K562 (cell line): ENCODE measurements around the gene FBXW7. TPM values are rescaled to one million over a fixed set of nuclear protein-coding genes. Genes with fewer than 3 reads are reported as not detected.
A peak's percentile ranks its signal among the peaks of the same experiment; 100 is the strongest.

ENCODE experiments used
- ATAC-seq: fragments of 200-7000 bp; cut with Tn5 transposase; 3 replicates; pipeline ENCODE4 v1.9.1; 2020; ENCODE audit warnings: moderate library complexity
- BruUV-seq: library from RNA; stranded (reverse); fragments of 400-500 nt; replicated peaks from 2 replicates; lab custom pipeline; 2021; lab: Mats Ljungman, UMichigan
- CTCF ChIA-PET: fragments of 300-600 bp; formaldehyde crosslinking; extraction: SDS; loops from one replicate; lab custom pipeline; 2021; ENCODE audit warnings: low intra/inter-chr PET ratio; lab: Yijun Ruan, JAX
- POLR2A ChIA-PET: fragments of 300-600, 350-650 bp; sonication (Branson Sonifier 250); formaldehyde crosslinking; extraction: SDS; loops from one replicate; lab custom pipeline; 2021; ENCODE audit warnings: antibody characterized with exemption, inconsistent platforms; lab: Yijun Ruan, JAX
- DNase-seq, 4 experiments: peaks; one replicate each; pipeline versions ENCODE4 v3.0.0 to v3.0.0-alpha.2; 2011 to 2018; ENCODE audit warnings: low spot score in 3 of 4, mixed read lengths in 3 of 4; ENCODE audit errors: extremely low read depth in 1 of 4
- FAIRE-seq: peaks from 2 replicates; lab custom pipeline; 2011; peaks lifted over from hg19 to GRCh38; lab: Jason Lieb, UNC
- H2AFZ ChIP-seq: 2 replicates; pipeline ENCODE4 v1.6.0; 2011; ENCODE audit warnings: low read depth, low read length, control low read depth, inconsistent platforms
- H3K27ac ChIP-seq: fragments of 200-600 bp; 3 replicates; pipeline ENCODE4 v1.8.0; 2011; ENCODE audit warnings: low read depth, mild to moderate bottlenecking, control low read depth, inconsistent platforms, low read length, moderate library complexity, mixed read lengths; ENCODE audit errors: extremely low read depth
- H3K27me3 ChIP-seq, 2 experiments: fragments of 300-600 bp in 1 of 2; 2 replicates in 1 of 2; 3 replicates in 1 of 2; pipeline versions ENCODE4 v1.6.0 to v1.8.0; 2011; ENCODE audit warnings: inconsistent platforms in 2 of 2, low read length in 2 of 2, mild to moderate bottlenecking in 1 of 2, mixed read lengths in 1 of 2, moderate library complexity in 1 of 2; ENCODE audit not compliant: control insufficient read depth in 2 of 2, insufficient read depth in 2 of 2
- H3K36me3 ChIP-seq: fragments of 300-600 bp; 3 replicates; pipeline ENCODE4 v1.8.0; 2011; ENCODE audit warnings: mild to moderate bottlenecking, low read length, inconsistent platforms; ENCODE audit not compliant: control insufficient read depth, insufficient read depth
- H3K4me1 ChIP-seq, 2 experiments: fragments of 200-600 bp in 1 of 2; replicated peaks in 1 of 2; 2 replicates in 1 of 2; 3 replicates in 1 of 2; pipeline versions ENCODE4 v1.5.1 to v1.8.0; 2011; ENCODE audit warnings: inconsistent platforms in 2 of 2, low read length in 2 of 2, mild to moderate bottlenecking in 1 of 2, mixed read lengths in 1 of 2, moderate library complexity in 1 of 2; ENCODE audit not compliant: control insufficient read depth in 2 of 2, insufficient read depth in 2 of 2
- H3K4me2 ChIP-seq: 2 replicates; pipeline ENCODE4 v1.6.1; 2011; ENCODE audit warnings: low read length, control low read depth, inconsistent platforms, mixed read lengths; ENCODE audit not compliant: insufficient read depth
- H3K4me3 ChIP-seq: fragments of 200-600 bp; sonication (generic), shearing (Covaris generic); 2 replicates; pipeline ENCODE4 v1.5.1; 2016; ENCODE audit warnings: control low read depth, inconsistent platforms
- H3K79me2 ChIP-seq: fragments of 200-600 bp; 3 replicates; pipeline ENCODE4 v1.8.0; 2011; ENCODE audit warnings: low read length, inconsistent platforms; ENCODE audit not compliant: control insufficient read depth, insufficient read depth
- H3K9ac ChIP-seq, 2 experiments: 2 replicates each; pipeline versions ENCODE4 v1.6.0 to v1.6.1; 2011; ENCODE audit warnings: low read depth in 2 of 2, low read length in 2 of 2, control low read depth in 1 of 2, inconsistent platforms in 1 of 2, mild to moderate bottlenecking in 1 of 2, mixed read lengths in 1 of 2; ENCODE audit not compliant: insufficient read depth in 1 of 2
- H3K9me1 ChIP-seq: one replicate; pipeline ENCODE4 v1.6.0; 2011; ENCODE audit warnings: inconsistent platforms, mild to moderate bottlenecking, low read length, moderate library complexity; ENCODE audit not compliant: control insufficient read depth, insufficient read depth
- H3K9me3 ChIP-seq: replicated peaks from 2 replicates; pipeline ENCODE4 v1.5.1; 2011; ENCODE audit warnings: low read depth, low read length, inconsistent platforms; ENCODE audit not compliant: control insufficient read depth, insufficient read depth
- H4K20me1 ChIP-seq: replicated peaks from 2 replicates; pipeline ENCODE4 v1.6.1; 2011; ENCODE audit warnings: low read length, inconsistent platforms, mixed read lengths; ENCODE audit not compliant: control insufficient read depth, insufficient read depth
- CHCHD3 ChIP-seq: fragments of 250-450 bp; sonication (Bioruptor Pico); IDR thresholded peaks from 2 replicates; pipeline ENCODE4 v2.1.2; 2022; ENCODE audit warnings: mild to moderate bottlenecking
- ETV6 ChIP-seq, 3 experiments: fragments of 150-350 bp in 1 of 3; sonication (generic) in 1 of 3; formaldehyde crosslinking in 1 of 3; IDR thresholded peaks; 2 replicates each; pipeline versions ENCODE4 v1.6.1 to v1.8.0; 2014 to 2022; ENCODE audit warnings: borderline replicate concordance in 2 of 3, low read depth in 2 of 3, antibody characterized with exemption in 1 of 3, low read length in 1 of 3, mild to moderate bottlenecking in 1 of 3, missing genetic modification reagents in 1 of 3
- GABPA ChIP-seq: fragments of 200-800 bp; sonication (Bioruptor generic); conservative IDR thresholded peaks from 2 replicates; pipeline ENCODE4 v1.6.1; 2016; ENCODE audit warnings: low read depth, missing genetic modification characterization, missing compliant biosample characterization
- JUN ChIP-seq, 2 experiments: sonication (generic) in 1 of 2; formaldehyde crosslinking in 1 of 2; IDR thresholded peaks; 2 replicates each; pipeline versions ENCODE4 v1.6.1 to v1.8.0; 2012 to 2022; ENCODE audit warnings: borderline replicate concordance in 2 of 2, mild to moderate bottlenecking in 2 of 2, improper control_type of control experiment in 1 of 2, low read depth in 1 of 2, low read length in 1 of 2, missing genetic modification reagents in 1 of 2
- PCBP2 ChIP-seq: fragments of 200-400 bp; formaldehyde crosslinking; IDR thresholded peaks from 2 replicates; pipeline ENCODE4 v1.6.1; 2018; ENCODE audit warnings: low read length, low read depth, mild to moderate bottlenecking, moderate library complexity; ENCODE audit not compliant: poor library complexity, severe bottlenecking
- ZFP1 ChIP-seq: fragments of 450-650 bp; formaldehyde crosslinking; IDR thresholded peaks from 2 replicates; pipeline ENCODE4 v1.4.0; 2020; ENCODE audit warnings: mild to moderate bottlenecking, mixed read lengths
- ZKSCAN1 ChIP-seq: fragments of 150-350 bp; IDR thresholded peaks from 2 replicates; pipeline ENCODE4 v1.6.1; 2016; ENCODE audit warnings: low read depth, low read length
- WGBS: fragments of 100-300 bp; shearing (Covaris generic); methylation state at CpG from one replicate; pipeline ENCODE4 v1.1.6; 2016; ENCODE audit warnings: low coverage, mixed read lengths; ENCODE audit not compliant: insufficient coverage; ENCODE audit errors: missing lambda C conversion rate; 5-methylcytosine and 5-hydroxymethylcytosine counted together
- in situ Hi-C: fragments of 300-500 bp; cut with MboI; formaldehyde crosslinking; loops from 4 replicates; pipeline ENCODE4 v1.15.0; 2018; ENCODE audit warnings: inconsistent platforms, mixed read lengths
- intact Hi-C: fragments of 100-400 bp; cut with micrococcal nuclease; formaldehyde crosslinking; loops from 2 replicates; pipeline ENCODE4 v1.14.2; 2022
- polyA plus RNA-seq, 8 experiments: library from polyadenylated mRNA; depleted of rRNA in 4 of 8; stranded (reverse) in 5 of 8; unstranded in 3 of 8; fragments of >200 nt; fragmentation: Nextera tagmentation in 2 of 8; fragmentation: Illumina TruSeq in 1 of 8; extraction: Ambion mirVana in 2 of 8; extraction: Trizol in 1 of 8; gene quantifications; 2 replicates each; pipeline versions ENCODE4 v1.2.1 to v1.2.3, GENCODE V29; 2011 to 2014; ENCODE audit warnings: inconsistent platforms in 1 of 8, missing spikeins in 1 of 8
- total RNA-seq, 7 experiments: library from RNA; depleted of rRNA in 6 of 7; stranded (reverse); fragments of >200 nt in 6 of 7; fragmentation: Illumina TruSeq in 2 of 7; extraction: Trizol in 2 of 7; gene quantifications; 2 replicates each; pipeline versions ENCODE4 v1.2.1 to v1.2.3, GENCODE V29; 2011 to 2021; ENCODE audit warnings: low replicate concordance in 1 of 7
- TF ChIP-seq, protein P1 (sequence below), 3 experiments: IDR thresholded peaks in 2 of 3; conservative IDR thresholded peaks in 1 of 3; 2 replicates each; pipeline ENCODE4 v1.5.1; 2011 to 2012; ENCODE audit warnings: low read length in 3 of 3, mild to moderate bottlenecking in 3 of 3, control low read depth in 2 of 3, improper control_type of control experiment in 1 of 3, inconsistent platforms in 1 of 3, low read depth in 1 of 3, mixed read lengths in 1 of 3, moderate library complexity in 1 of 3; ENCODE audit not compliant: insufficient read depth in 2 of 3

FBXW7 gene
- total and polyA plus RNA-seq, 9 of the 15 experiments (the other 6 are each of a cell fraction or from before 2014, with no cell fraction given) = 6.8 to 44.2 (median 16.4) TPM

DNA sequence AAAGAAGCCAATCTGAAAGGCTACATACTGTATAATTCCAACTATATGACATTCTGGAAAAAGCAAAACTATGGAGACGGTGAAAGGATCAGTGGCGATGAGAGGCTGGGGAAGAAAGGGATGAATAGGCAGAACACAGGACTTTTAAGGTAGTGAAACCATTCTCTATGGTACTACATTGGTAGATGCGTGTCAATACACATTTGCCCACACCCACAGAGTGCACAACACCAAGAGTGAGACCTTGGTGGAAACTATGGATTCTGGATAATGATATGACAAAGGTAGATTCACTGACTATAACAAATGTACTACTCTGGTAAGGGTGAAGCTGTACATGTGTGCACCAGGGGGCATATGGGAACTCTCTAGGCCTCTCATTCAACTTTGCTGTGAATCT is 134.5 kb downstream of the FBXW7 start:
- no peaks in the 10 kb centered on the region for H3K9me1 ChIP-seq
- H3K4me2 ChIP-seq = no peak overlapping the region
- no peak overlapping the region for H2AFZ ChIP-seq
- intact Hi-C loops (no loop called here), in situ Hi-C loops (no loop called here)
- no peak overlapping the region for H3K9ac ChIP-seq
- no peaks in the 10 kb centered on the region for H4K20me1 ChIP-seq
- H3K27ac ChIP-seq = no peak overlapping the region
- ATAC-seq (no peak), FAIRE-seq (no peak)
- no peaks in the 10 kb centered on the region; the same call in 2 of the 3 replicates for H3K36me3 ChIP-seq
- H3K4me1 ChIP-seq = no peaks in the 10 kb centered on the region; a peak in 1 of 5 replicates
- no peak overlapping the region for H3K4me3 ChIP-seq
- POLR2A ChIA-PET = no interaction called here
- TF ChIP-seq CHCHD3 (CRISPR knock-in tag) = no peak
- TF ChIP-seq, protein P1, sequence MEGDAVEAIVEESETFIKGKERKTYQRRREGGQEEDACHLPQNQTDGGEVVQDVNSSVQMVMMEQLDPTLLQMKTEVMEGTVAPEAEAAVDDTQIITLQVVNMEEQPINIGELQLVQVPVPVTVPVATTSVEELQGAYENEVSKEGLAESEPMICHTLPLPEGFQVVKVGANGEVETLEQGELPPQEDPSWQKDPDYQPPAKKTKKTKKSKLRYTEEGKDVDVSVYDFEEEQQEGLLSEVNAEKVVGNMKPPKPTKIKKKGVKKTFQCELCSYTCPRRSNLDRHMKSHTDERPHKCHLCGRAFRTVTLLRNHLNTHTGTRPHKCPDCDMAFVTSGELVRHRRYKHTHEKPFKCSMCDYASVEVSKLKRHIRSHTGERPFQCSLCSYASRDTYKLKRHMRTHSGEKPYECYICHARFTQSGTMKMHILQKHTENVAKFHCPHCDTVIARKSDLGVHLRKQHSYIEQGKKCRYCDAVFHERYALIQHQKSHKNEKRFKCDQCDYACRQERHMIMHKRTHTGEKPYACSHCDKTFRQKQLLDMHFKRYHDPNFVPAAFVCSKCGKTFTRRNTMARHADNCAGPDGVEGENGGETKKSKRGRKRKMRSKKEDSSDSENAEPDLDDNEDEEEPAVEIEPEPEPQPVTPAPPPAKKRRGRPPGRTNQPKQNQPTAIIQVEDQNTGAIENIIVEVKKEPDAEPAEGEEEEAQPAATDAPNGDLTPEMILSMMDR (IDR thresholded peaks at IDR 0.05 in 2 of 3, conservative IDR thresholded peaks at IDR 0.05 in 1 of 3; ENCODE audit: insufficient read depth in 2 of 3, low read depth in 1 of 3, low read length in 3 of 3) = 0 out of 6 replicates have a peak, but pooled peaks of 1 of the 3 experiments have one; percentile 5
- TF ChIP-seq, all 486 proteins: peak for 1
- H3K79me2 ChIP-seq = no peaks in the 10 kb centered on the region
- H3K27me3 ChIP-seq = no peaks in the 10 kb centered on the region
- BruUV-seq = no TSS peak
- H3K9me3 ChIP-seq = no peaks in the 10 kb centered on the region
- 97% methylated on average over 3 of the region's 3 CpGs for WGBS
- CTCF ChIA-PET = no interaction called here
- DNase-seq = no peak

DNA sequence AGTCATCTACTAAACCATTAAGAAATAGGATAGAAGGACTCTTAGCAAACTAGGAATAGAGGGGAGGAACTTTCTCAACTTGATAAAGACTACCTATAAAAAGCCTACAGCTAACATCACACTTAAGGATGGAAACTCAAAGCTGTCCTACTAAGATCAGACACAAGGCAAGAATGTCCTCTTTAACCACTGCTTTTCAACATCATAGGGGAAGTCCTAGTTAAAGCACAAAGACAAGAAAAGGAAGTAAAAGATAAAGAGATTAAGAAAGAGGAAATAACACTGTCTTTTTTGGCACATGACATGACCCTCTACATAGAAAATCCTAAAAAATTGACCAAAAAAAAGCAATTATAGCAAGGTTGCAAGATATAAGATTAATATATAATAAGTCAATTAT is 136.6 kb downstream of the FBXW7 start:
- Histone ChIP-seq H3K27me3 (no peaks in the 10 kb centered on the region), H3K4me3 (no peak overlapping the region), H3K4me2 (no peak overlapping the region), H3K4me1 (no peaks in the 10 kb centered on the region; a peak in 1 of 5 replicates), H3K27ac (no peak overlapping the region), H3K79me2 (no peaks in the 10 kb centered on the region)
- intact Hi-C loops (loop anchor here (10.0 kb wide), 1 partner anchor 754 kb away; no protein-coding TSS in a partner anchor), in situ Hi-C loops (no loop called here)
- CTCF ChIA-PET = no interaction called here
- FAIRE-seq = no peak
- TF ChIP-seq ZFP1 (CRISPR knock-in tag) = no peak
- peak; percentile 83; the same call in 1 of the 2 replicates for TF ChIP-seq ZKSCAN1
- no peak for TF ChIP-seq JUN (IDR thresholded peaks at IDR 0.05; ENCODE audit: borderline replicate concordance, low read depth, low read length)
- no peak for TF ChIP-seq JUN (CRISPR knock-in tag; IDR thresholded peaks at IDR 0.05; ENCODE audit: borderline replicate concordance)
- TF ChIP-seq GABPA = 0 out of 2 replicates have a peak, but pooled peaks have one; percentile 16
- no peak for TF ChIP-seq PCBP2
- peak; percentile 76 to 93; a peak in 3 of 4 replicates for TF ChIP-seq ETV6 (IDR thresholded peaks at IDR 0.05; ENCODE audit: borderline replicate concordance in 1 of 2, low read depth in 2 of 2, low read length in 1 of 2)
- no peak for TF ChIP-seq ETV6 (CRISPR knock-in tag; IDR thresholded peaks at IDR 0.05; ENCODE audit: borderline replicate concordance)
- TF ChIP-seq, all 486 proteins: peak for 3
- POLR2A ChIA-PET = no interaction called here
- Histone ChIP-seq H3K9me3 (no peaks in the 10 kb centered on the region), H4K20me1 (no peaks in the 10 kb centered on the region), H3K9me1 (no peaks in the 10 kb centered on the region), H3K9ac (no peak overlapping the region), H3K36me3 (no peaks in the 10 kb centered on the region; the same call in 2 of the 3 replicates), H2AFZ (no peak overlapping the region)
- DNase-seq (no peak), ATAC-seq (no peak)
- BruUV-seq = no TSS peak
